NCI-H1417 treated with DMSO at 0.1 percent for 48 hours (cell line): ENCODE measurements around the gene PYGO1.
"Not testable (repeated sequence)": the region's sequence is repeated elsewhere in the genome, so short reads cannot be mapped to it uniquely, and the experiment has no call there.

Source experiments
- DNase-seq: peaks from one replicate; lab custom pipeline; 2025; lab: John Stamatoyannopoulos, UW

PYGO1 gene

GRCh38 chr15:55505407-55505806 is 82.7 kb downstream of the PYGO1 start:
- DNase-seq: not testable (repeated sequence)

- DNase-seq: no peak
These were observed 89.0 kb downstream of the PYGO1 start for GRCh38 chr15:55499151-55499550.

DNA sequence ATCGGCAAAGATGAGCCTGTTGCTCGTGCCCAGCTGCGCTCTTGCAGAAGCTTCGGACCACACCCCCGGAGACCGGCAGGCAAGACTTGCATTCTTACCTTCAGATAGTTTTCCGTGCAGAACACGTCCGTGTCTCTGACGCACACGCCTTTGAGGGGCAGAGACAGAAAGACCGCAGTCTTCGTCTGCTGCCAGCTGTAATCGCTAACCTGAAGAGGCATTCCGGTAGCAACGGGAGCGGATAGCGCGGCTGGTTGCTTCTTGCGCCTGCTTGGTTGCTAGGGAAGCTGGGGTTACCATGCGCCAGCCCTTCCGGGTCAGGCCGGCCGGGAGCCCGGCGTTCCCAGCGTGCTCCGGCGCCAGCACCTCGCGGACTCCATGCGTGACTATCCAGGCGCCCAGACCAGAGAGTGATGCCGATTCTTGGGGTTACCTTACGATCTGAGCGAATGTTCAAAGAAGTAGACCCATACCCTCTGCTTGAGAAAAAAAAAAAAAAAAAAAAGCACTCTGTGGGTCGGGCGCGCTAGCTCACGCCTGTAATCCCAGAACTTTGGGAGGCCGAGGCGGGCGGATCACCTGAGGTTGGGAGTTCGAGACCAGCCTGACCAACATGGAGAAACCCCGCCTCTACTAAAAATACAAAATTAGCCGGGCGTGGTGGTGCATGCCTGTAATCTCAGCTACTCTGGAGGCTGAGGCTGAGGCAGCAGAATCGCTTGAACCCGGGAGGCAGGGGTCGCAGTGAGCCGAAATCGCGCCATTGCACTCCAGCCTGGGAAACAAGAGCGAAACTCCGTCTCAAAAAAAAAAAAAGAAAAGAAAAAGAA is 89.8 kb downstream of the PYGO1 start:
- DNase-seq: not testable (repeated sequence)

DNA sequence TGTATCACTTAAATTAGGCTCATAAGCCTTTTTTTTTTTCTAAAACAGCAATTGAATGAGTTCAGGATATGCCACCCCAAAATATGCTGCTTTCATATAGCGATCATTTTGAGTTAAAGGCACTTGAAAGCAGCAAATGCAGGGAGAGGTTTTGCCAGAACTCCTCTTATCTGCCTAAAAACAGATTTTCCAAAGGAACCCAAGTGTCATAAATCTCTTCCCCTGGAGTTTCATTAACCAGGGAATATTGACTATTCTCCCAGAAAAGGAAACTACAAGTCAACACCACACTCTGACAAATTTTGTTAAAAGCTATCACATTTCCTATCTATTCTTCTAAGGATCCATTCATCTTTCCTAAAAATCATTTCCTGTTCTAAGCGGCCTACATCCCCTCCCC is 91.4 kb downstream of the PYGO1 start:
- DNase-seq: no peak

GRCh38 chr15:55494931-55495330 is 93.2 kb downstream of the PYGO1 start:
- DNase-seq: no peak

GRCh38 chr15:55488952-55489600 is 99.1 kb downstream of the PYGO1 start:
- DNase-seq: not testable (repeated sequence)
